Endothelial cell of umbilical vein (primary cell): ENCODE data around the gene TOP2B.

Source experiments
- CTCF ChIP-seq, 2 donors: IDR thresholded peaks; 1 replicate in 1 of 2; 2 replicates in 1 of 2; pipeline ENCODE4 v1.5.1; 2011; ENCODE audit warnings: low read length in 2 of 2, mild to moderate bottlenecking in 2 of 2, moderate library complexity in 2 of 2, control low read depth in 1 of 2, inconsistent platforms in 1 of 2, low read depth in 1 of 2; ENCODE audit not compliant: insufficient read depth in 1 of 2; ENCODE audit errors: extremely low read depth in 1 of 2
- EZH2 ChIP-seq: IDR thresholded peaks from 2 replicates; pipeline ENCODE4 v1.6.1; 2012; ENCODE audit warnings: borderline replicate concordance, low read depth, mild to moderate bottlenecking, moderate library complexity, low read length, inconsistent platforms; ENCODE audit not compliant: severe bottlenecking
- MAX ChIP-seq: IDR thresholded peaks from 2 replicates; pipeline ENCODE4 v1.6.1; 2011; ENCODE audit not compliant: insufficient read depth, insufficient read length
- POLR2A ChIP-seq: IDR thresholded peaks from 2 replicates; pipeline ENCODE4 v1.6.1; 2012; ENCODE audit warnings: low read depth, mild to moderate bottlenecking, control low read depth, low read length
- POLR2AphosphoS5 ChIP-seq: IDR thresholded peaks from 2 replicates; pipeline ENCODE4 v1.6.1; 2012; ENCODE audit warnings: low read depth, mild to moderate bottlenecking, control low read depth, low read length, moderate library complexity; ENCODE audit not compliant: insufficient read depth

- TF ChIP-seq CTCF (IDR thresholded peaks at IDR 0.05; ENCODE audit: extremely low read depth in 1 of 2, insufficient read depth in 1 of 2, low read depth in 1 of 2, low read length in 2 of 2): no peak
- TF ChIP-seq EZH2: no peak
- no peak for TF ChIP-seq POLR2AphosphoS5
- no peak for TF ChIP-seq POLR2A
- no peak for TF ChIP-seq MAX
Observed at GRCh38 chr3:25587975-25588374, 76.7 kb downstream of the TOP2B start.
